ENCODE measurements around the gene SEC14L2. TPM values are rescaled to one million over a fixed set of nuclear protein-coding genes. Genes with fewer than 3 reads are reported as not detected.

Gene SEC14L2
- total RNA-seq, 1 donor from 2014 or later, result 5.7 TPM

GRCh38 chr22:30424534-30425326 is 27.9 kb downstream of the SEC14L2 start:
- H3K27ac ChIP-seq, result peak overlapping the region; percentile 57
- H3F3A ChIP-seq (ENCODE audit: low read depth), result peaks cover 41% of the 10 kb centered on the region
- H3K79me2 ChIP-seq (ENCODE audit: low read depth), result no peaks in the 10 kb centered on the region
- H3K27me3 Mint-ChIP-seq (ENCODE audit: insufficient read depth, low read depth), result peaks cover 5% of the 10 kb centered on the region
- H2AFZ ChIP-seq (replicated peaks), result peak overlapping the region; percentile 64
- H3K4me3 Mint-ChIP-seq, result peak overlapping the region; percentile 96
- H4K20me1 ChIP-seq (ENCODE audit: low read depth), result peaks cover 11% of the 10 kb centered on the region
- no peaks in the 10 kb centered on the region for H3K27me3 ChIP-seq
- peaks cover 10% of the 10 kb centered on the region for H3K4me1 ChIP-seq
- no peaks in the 10 kb centered on the region for H3K9me3 ChIP-seq (ENCODE audit: low read depth)
- peak; percentile 57 for DNase-seq (ENCODE audit: low spot score)
- no peaks in the 10 kb centered on the region for H3K36me3 ChIP-seq
- no peak overlapping the region for H3K9ac ChIP-seq
- H3K27ac Mint-ChIP-seq, result peak overlapping the region; percentile 93
- peaks cover 51% of the 10 kb centered on the region for H3K4me1 Mint-ChIP-seq
- peak overlapping the region; percentile 83 for H3K4me3 ChIP-seq
- H3K4me2 ChIP-seq, result peak overlapping the region; percentile 85
- H3K36me3 Mint-ChIP-seq, result peaks cover 10% of the 10 kb centered on the region
- no peak for TF ChIP-seq EZH2 (IDR thresholded peaks at IDR 0.05)
- TF ChIP-seq CTCF (IDR thresholded peaks at IDR 0.05), result no peak
- no peak for TF ChIP-seq EZH2phosphoT487 (IDR thresholded peaks at IDR 0.05)
- no peaks in the 10 kb centered on the region for H3K9me3 Mint-ChIP-seq

- H3K4me3 ChIP-seq, result peak overlapping the region; percentile 83
- no peak overlapping the region for H3K27ac ChIP-seq
- no peak overlapping the region for H3K9ac ChIP-seq
- no peaks in the 10 kb centered on the region for H3K9me3 ChIP-seq (ENCODE audit: low read depth)
- peak overlapping the region; percentile 85 for H3K4me2 ChIP-seq
- H2AFZ ChIP-seq (replicated peaks), result peak overlapping the region; percentile 78
- peak overlapping the region; percentile 98 for H3K27ac Mint-ChIP-seq
- DNase-seq (ENCODE audit: low spot score), result no peak
- H3K9me3 Mint-ChIP-seq, result no peaks in the 10 kb centered on the region
- peaks cover 50% of the 10 kb centered on the region for H3K4me1 Mint-ChIP-seq
- H3K79me2 ChIP-seq (ENCODE audit: low read depth), result no peaks in the 10 kb centered on the region
- H3K4me1 ChIP-seq, result peaks cover 10% of the 10 kb centered on the region
- no peaks in the 10 kb centered on the region for H3K36me3 ChIP-seq
- peaks cover 41% of the 10 kb centered on the region for H3F3A ChIP-seq (ENCODE audit: low read depth)
- H3K4me3 Mint-ChIP-seq, result peak overlapping the region; percentile 96
- H3K27me3 Mint-ChIP-seq (ENCODE audit: insufficient read depth, low read depth), result peaks cover 5% of the 10 kb centered on the region
- H3K27me3 ChIP-seq, result no peaks in the 10 kb centered on the region
- TF ChIP-seq CTCF (IDR thresholded peaks at IDR 0.05) (no peak), EZH2phosphoT487 (IDR thresholded peaks at IDR 0.05) (no peak), EZH2 (IDR thresholded peaks at IDR 0.05) (no peak)
- H3K36me3 Mint-ChIP-seq, result peaks cover 12% of the 10 kb centered on the region
- H4K20me1 ChIP-seq (ENCODE audit: low read depth), result peaks cover 11% of the 10 kb centered on the region
These were observed 28.5 kb downstream of the SEC14L2 start for GRCh38 chr22:30425327-30425615.

- Histone ChIP-seq H3F3A (ENCODE audit: low read depth) (peaks cover 41% of the 10 kb centered on the region), H3K4me3 (peak within 1 kb of the TSS; percentile 83), H3K27me3 (no peaks in the 10 kb centered on the region), H3K9ac (no peak within 1 kb of the TSS), H4K20me1 (ENCODE audit: low read depth) (peaks cover 11% of the 10 kb centered on the region), H3K79me2 (ENCODE audit: low read depth) (no peaks in the 10 kb centered on the region), H3K27ac (no peak within 1 kb of the TSS), H3K36me3 (no peaks in the 10 kb centered on the region), H3K9me3 (ENCODE audit: low read depth) (no peaks in the 10 kb centered on the region), H2AFZ (replicated peaks) (peak within 1 kb of the TSS; percentile 78), H3K4me2 (peak within 1 kb of the TSS; percentile 85), H3K4me1 (peaks cover 10% of the 10 kb centered on the region)
- peaks cover 44% of the 10 kb centered on the region for H3K4me1 Mint-ChIP-seq
- H3K27ac Mint-ChIP-seq, result peak within 1 kb of the TSS; percentile 98
- H3K27me3 Mint-ChIP-seq (ENCODE audit: insufficient read depth, low read depth), result peaks cover 5% of the 10 kb centered on the region
- peak within 1 kb of the TSS; percentile 96 for H3K4me3 Mint-ChIP-seq
- no peaks in the 10 kb centered on the region for H3K9me3 Mint-ChIP-seq
- DNase-seq (ENCODE audit: low spot score), result peak; percentile 91
- H3K36me3 Mint-ChIP-seq, result peaks cover 8% of the 10 kb centered on the region
- TF ChIP-seq EZH2phosphoT487 (IDR thresholded peaks at IDR 0.05) (no peak), CTCF (IDR thresholded peaks at IDR 0.05) (no peak), EZH2 (IDR thresholded peaks at IDR 0.05) (no peak)
These were observed 29.0 kb downstream of the SEC14L2 start, which contains the start of gene MTFP1 for GRCh38 chr22:30425616-30426387. TSS of gene MTFP1 (plus strand) at chr22:30425768. CDS start at chr22:30425880, 112 bp downstream.
